ENCODE measurements around the gene SPATA13. TPM values are rescaled to one million over a fixed set of nuclear protein-coding genes. Genes with fewer than 3 reads are reported as not detected.

SPATA13 gene
- total and polyA plus RNA-seq, 2 experiments from 2014 or later: 12.4 to 19.4 TPM

DNA sequence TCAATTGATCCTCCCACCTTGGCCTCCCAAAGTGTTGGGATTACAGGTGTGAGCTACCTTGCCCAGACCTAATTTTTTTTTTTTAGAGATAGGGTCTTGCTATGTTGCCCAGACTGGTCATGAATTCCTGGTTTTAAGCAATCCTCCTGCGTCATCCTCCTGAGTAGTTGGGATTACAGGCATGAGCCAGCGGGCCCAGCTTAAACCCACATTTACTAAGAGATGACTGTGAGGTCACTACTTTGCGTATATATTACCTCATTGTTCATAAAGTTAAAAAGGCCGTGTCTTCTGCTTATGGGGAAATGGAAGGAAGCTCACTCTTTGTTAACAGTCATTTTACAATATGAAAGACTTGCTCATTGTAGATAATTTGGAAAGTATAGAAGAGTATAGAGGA lies 109.3 kb downstream of the SPATA13 start:
- WGBS (ENCODE audit: low lambda C conversion rate, missing lambda C conversion rate): 94% methylated on average over 4 of the region's 4 CpGs
- no peak for DNase-seq (ENCODE audit: low spot score)
- no peaks in the 10 kb centered on the region for H3K36me3 ChIP-seq (replicated peaks; ENCODE audit: insufficient read depth, low read depth)
- no peaks in the 10 kb centered on the region for H3K9me2 ChIP-seq (replicated peaks; ENCODE audit: insufficient read depth)
- no peak overlapping the region for H2AFZ ChIP-seq
- no peaks in the 10 kb centered on the region for H3K9me3 ChIP-seq (ENCODE audit: low read depth)
- H4K20me1 ChIP-seq (ENCODE audit: insufficient read depth, poor library complexity, severe bottlenecking): no peaks in the 10 kb centered on the region
- no peaks in the 10 kb centered on the region for H3K27me3 ChIP-seq
- no peak overlapping the region for H3K4me2 ChIP-seq
- TF ChIP-seq, protein P1, sequence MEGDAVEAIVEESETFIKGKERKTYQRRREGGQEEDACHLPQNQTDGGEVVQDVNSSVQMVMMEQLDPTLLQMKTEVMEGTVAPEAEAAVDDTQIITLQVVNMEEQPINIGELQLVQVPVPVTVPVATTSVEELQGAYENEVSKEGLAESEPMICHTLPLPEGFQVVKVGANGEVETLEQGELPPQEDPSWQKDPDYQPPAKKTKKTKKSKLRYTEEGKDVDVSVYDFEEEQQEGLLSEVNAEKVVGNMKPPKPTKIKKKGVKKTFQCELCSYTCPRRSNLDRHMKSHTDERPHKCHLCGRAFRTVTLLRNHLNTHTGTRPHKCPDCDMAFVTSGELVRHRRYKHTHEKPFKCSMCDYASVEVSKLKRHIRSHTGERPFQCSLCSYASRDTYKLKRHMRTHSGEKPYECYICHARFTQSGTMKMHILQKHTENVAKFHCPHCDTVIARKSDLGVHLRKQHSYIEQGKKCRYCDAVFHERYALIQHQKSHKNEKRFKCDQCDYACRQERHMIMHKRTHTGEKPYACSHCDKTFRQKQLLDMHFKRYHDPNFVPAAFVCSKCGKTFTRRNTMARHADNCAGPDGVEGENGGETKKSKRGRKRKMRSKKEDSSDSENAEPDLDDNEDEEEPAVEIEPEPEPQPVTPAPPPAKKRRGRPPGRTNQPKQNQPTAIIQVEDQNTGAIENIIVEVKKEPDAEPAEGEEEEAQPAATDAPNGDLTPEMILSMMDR (IDR thresholded peaks at IDR 0.05; ENCODE audit: poor library complexity): no peak
- TF ChIP-seq EZH2 (IDR thresholded peaks at IDR 0.05; ENCODE audit: borderline replicate concordance): no peak
- TF ChIP-seq EZH2phosphoT487 (IDR thresholded peaks at IDR 0.05; ENCODE audit: low read depth, severe bottlenecking, unreplicated experiment): no peak
- no peak overlapping the region for H3K4me3 ChIP-seq
- H3K27ac ChIP-seq: no peak overlapping the region
- peaks cover 28% of the 10 kb centered on the region for H3K4me1 ChIP-seq (ENCODE audit: insufficient read depth)
- H3K79me2 ChIP-seq: no peaks in the 10 kb centered on the region

DNA sequence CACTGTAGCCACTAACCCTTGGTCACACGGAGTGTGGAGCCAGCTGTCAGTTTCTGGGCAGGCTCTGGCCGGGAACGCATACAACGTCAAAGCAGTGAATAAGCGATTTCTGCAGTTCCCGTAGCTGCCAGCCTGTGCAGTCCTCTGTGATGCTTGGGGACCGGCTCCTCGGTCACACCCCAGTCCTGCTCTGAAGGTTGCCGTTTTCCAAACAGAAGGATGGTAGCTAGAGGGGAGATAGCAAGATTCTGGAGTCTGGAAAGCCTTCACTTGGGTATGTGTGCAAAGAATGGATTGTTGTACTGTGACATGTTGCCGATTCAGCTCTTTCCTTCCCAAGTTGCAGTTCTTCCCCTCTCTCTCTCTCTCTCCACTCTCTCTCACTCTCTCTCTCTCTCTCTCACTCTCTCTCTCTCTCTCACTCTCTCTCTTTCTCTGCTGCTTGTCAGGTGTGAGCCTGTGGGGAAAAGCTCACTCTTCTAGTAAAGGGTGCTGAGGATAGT lies 110.2 kb downstream of the SPATA13 start:
- TF ChIP-seq EZH2phosphoT487 (IDR thresholded peaks at IDR 0.05; ENCODE audit: low read depth, severe bottlenecking, unreplicated experiment) (no peak), EZH2 (IDR thresholded peaks at IDR 0.05; ENCODE audit: borderline replicate concordance) (no peak)
- TF ChIP-seq, protein P1 (IDR thresholded peaks at IDR 0.05; ENCODE audit: poor library complexity): peak; percentile 19
- peak; percentile 46 for DNase-seq (ENCODE audit: low spot score)
- Histone ChIP-seq H2AFZ (no peak overlapping the region), H3K4me1 (ENCODE audit: insufficient read depth) (peaks cover 28% of the 10 kb centered on the region), H3K4me2 (peak overlapping the region; percentile 65), H3K4me3 (no peak overlapping the region), H3K9me2 (replicated peaks; ENCODE audit: insufficient read depth) (no peaks in the 10 kb centered on the region), H4K20me1 (ENCODE audit: insufficient read depth, poor library complexity, severe bottlenecking) (no peaks in the 10 kb centered on the region), H3K27me3 (no peaks in the 10 kb centered on the region), H3K9me3 (ENCODE audit: low read depth) (no peaks in the 10 kb centered on the region), H3K36me3 (replicated peaks; ENCODE audit: insufficient read depth, low read depth) (no peaks in the 10 kb centered on the region), H3K79me2 (no peaks in the 10 kb centered on the region), H3K27ac (peak overlapping the region; percentile 21)
- WGBS (ENCODE audit: low lambda C conversion rate, missing lambda C conversion rate): 19% methylated on average over 10 of the region's 10 CpGs

DNA sequence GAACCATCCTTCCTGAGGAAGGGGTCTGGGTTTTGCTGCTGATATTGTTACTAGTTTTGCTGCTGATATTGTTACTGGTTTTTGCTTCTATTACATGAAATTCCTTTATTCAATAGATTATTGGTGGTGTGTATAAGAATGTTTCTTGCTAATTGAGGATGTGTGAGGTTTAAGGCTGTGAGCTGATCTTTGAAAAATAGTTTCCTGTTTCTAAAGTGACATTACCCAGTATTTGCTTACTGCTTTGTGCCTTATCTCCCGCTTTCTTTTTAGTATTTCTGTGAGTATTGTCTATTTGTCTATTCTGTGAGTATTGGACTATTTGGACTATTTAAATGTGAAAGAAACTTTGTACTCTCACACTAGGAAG lies 110.7 kb downstream of the SPATA13 start:
- Histone ChIP-seq H3K4me2 (peak overlapping the region; percentile 65), H3K4me1 (ENCODE audit: insufficient read depth) (peaks cover 28% of the 10 kb centered on the region), H3K9me3 (ENCODE audit: low read depth) (no peaks in the 10 kb centered on the region), H2AFZ (no peak overlapping the region), H3K27ac (peak overlapping the region; percentile 21), H4K20me1 (ENCODE audit: insufficient read depth, poor library complexity, severe bottlenecking) (no peaks in the 10 kb centered on the region), H3K36me3 (replicated peaks; ENCODE audit: insufficient read depth, low read depth) (no peaks in the 10 kb centered on the region), H3K27me3 (no peaks in the 10 kb centered on the region), H3K79me2 (no peaks in the 10 kb centered on the region), H3K4me3 (no peak overlapping the region), H3K9me2 (replicated peaks; ENCODE audit: insufficient read depth) (no peaks in the 10 kb centered on the region)
- TF ChIP-seq EZH2 (IDR thresholded peaks at IDR 0.05; ENCODE audit: borderline replicate concordance) (no peak), EZH2phosphoT487 (IDR thresholded peaks at IDR 0.05; ENCODE audit: low read depth, severe bottlenecking, unreplicated experiment) (no peak)
- TF ChIP-seq, protein P1 (IDR thresholded peaks at IDR 0.05; ENCODE audit: poor library complexity): no peak
- no peak for DNase-seq (ENCODE audit: low spot score)
- WGBS (ENCODE audit: low lambda C conversion rate, missing lambda C conversion rate): 56% methylated on average over 1 of the region's 1 CpG
